GM18951 (cell line): ENCODE results near the gene BBS5.

Source experiments
- POLR2A ChIP-seq: IDR thresholded peaks from 4 replicates; pipeline ENCODE4 v1.6.1; 2011; ENCODE audit warnings: mild to moderate bottlenecking; ENCODE audit not compliant: insufficient read length, insufficient read depth; ENCODE audit errors: extremely low read depth
- in situ Hi-C: fragments of 300-500 bp; cut with MboI; formaldehyde crosslinking; loops from one replicate; pipeline ENCODE4 v1.12.0; 2022; ENCODE audit warnings: low sequenced_read_pairs, mixed read lengths, inconsistent platforms; ENCODE audit not compliant: unreplicated experiment

Gene BBS5

GRCh38 chr2:169540146-169540545 is 60.9 kb downstream of the BBS5 start:
- in situ Hi-C loops: no loop called here
- no peak for TF ChIP-seq POLR2A

GRCh38 chr2:169542433-169542832 is 63.1 kb downstream of the BBS5 start:
- no peak for TF ChIP-seq POLR2A
- in situ Hi-C loops: no loop called here

DNA sequence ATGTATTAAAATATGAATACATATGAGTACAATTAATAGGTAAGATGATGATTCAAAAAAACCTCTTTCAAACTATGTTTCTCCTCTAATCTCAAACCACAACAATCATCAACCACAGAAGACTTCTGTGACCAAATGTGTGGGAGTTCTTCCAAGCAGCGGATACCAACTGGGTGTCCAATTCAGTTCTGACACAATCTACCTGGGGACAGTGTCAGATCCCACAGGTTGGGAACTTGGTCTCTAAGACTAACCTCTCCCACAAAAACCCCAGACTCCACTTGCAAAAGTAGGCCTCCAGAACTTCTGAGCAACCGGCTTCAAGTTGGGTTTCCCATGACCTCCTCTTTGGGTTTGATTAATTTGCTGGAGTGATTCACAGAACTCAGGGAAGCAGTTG is 67.5 kb downstream of the BBS5 start:
- TF ChIP-seq POLR2A: no peak
- in situ Hi-C loops: no loop called here
